HCT116 (cell line): Measurements from ENCODE around the gene MGAT4A. TPM values are rescaled to one million over a fixed set of nuclear protein-coding genes. Genes with fewer than 3 reads are reported as not detected.

Experiments
- ATAC-seq: fragments of 200-7000 bp; cut with Tn5 transposase; 2 replicates; pipeline ENCODE4 v1.9.1; 2020; ENCODE audit warnings: mild to moderate bottlenecking, moderate library complexity
- BruUV-seq: library from RNA; stranded (reverse); fragments of 400-500 nt; replicated peaks from 2 replicates; lab custom pipeline; 2021; lab: Mats Ljungman, UMichigan
- CTCF ChIA-PET: fragments of 300-600 bp; sonication (Branson Sonifier 250); formaldehyde crosslinking; loops from one replicate; lab custom pipeline; 2021; ENCODE audit warnings: antibody characterized with exemption; lab: Charles Lee
- POLR2A ChIA-PET: fragments of 300-600, 350-600 bp; sonication (Branson Sonifier 250); formaldehyde crosslinking; loops from one replicate; lab custom pipeline; 2021; ENCODE audit warnings: antibody characterized with exemption; lab: Charles Lee
- RAD21 ChIA-PET, 2 experiments: fragments of 300-600 bp; sonication (Branson Sonifier 250); formaldehyde crosslinking; loops; one replicate each; lab custom pipeline; 2023; ENCODE audit warnings: low total read pairs in 2 of 2; ENCODE audit not compliant: uncharacterized antibody in 2 of 2, unreplicated experiment in 2 of 2, low non-redundant PET in 1 of 2; lab: Charles Lee
- DNase-seq: peaks from one replicate; pipeline ENCODE4 v3.0.0-alpha.2; 2010; ENCODE audit warnings: low read depth, low spot score
- H2AFZ ChIP-seq: fragments of 200-600 bp; shearing (Covaris generic), sonication (generic); 2 replicates; pipeline ENCODE4 v1.6.1; 2017; ENCODE audit warnings: low read depth, mixed run types, mixed read lengths, antibody characterized with exemption, low read length; ENCODE audit not compliant: poor library complexity, severe bottlenecking
- H3K27ac ChIP-seq: 2 replicates; pipeline ENCODE4 v1.5.1; 2012; ENCODE audit warnings: low read depth, low read length
- H3K27me3 ChIP-seq: fragments of 200-600 bp; sonication (generic); 2 replicates; pipeline ENCODE4 v1.6.1; 2016; ENCODE audit warnings: mixed run types, low read length, mixed read lengths; ENCODE audit not compliant: insufficient read depth
- H3K36me3 ChIP-seq, 2 experiments: fragments of 200-500 bp in 1 of 2; fragments of 200-600 bp in 1 of 2; sonication (Bioruptor generic) in 1 of 2; sonication (generic) in 1 of 2; 2 replicates each; pipeline versions ENCODE4 v1.5.1 to v1.6.1; 2014 to 2016; ENCODE audit warnings: low read length in 2 of 2, inconsistent platforms in 1 of 2, mixed read lengths in 1 of 2, mixed run types in 1 of 2; ENCODE audit not compliant: insufficient read depth in 2 of 2, control insufficient read depth in 1 of 2
- H3K4me1 ChIP-seq, 2 experiments: fragments of 200-600 bp in 1 of 2; sonication (generic) in 1 of 2; 2 replicates each; pipeline versions ENCODE4 v1.5.1 to v1.6.1; 2012 to 2017; ENCODE audit warnings: low read length in 2 of 2, inconsistent platforms in 1 of 2, mild to moderate bottlenecking in 1 of 2, mixed read lengths in 1 of 2, mixed run types in 1 of 2, moderate library complexity in 1 of 2; ENCODE audit not compliant: insufficient read depth in 2 of 2, control insufficient read depth in 1 of 2
- H3K4me2 ChIP-seq: fragments of 200-600 bp; sonication (generic); 2 replicates; pipeline ENCODE4 v1.6.1; 2017; ENCODE audit warnings: mixed run types, low read length, mixed read lengths
- H3K4me3 ChIP-seq, 2 experiments: fragments of 200-600 bp in 1 of 2; sonication (generic) in 1 of 2; replicated peaks in 1 of 2; 2 replicates each; pipeline ENCODE4 v1.5.1; 2011 to 2016; ENCODE audit warnings: low read length in 2 of 2, control low read depth in 1 of 2, low read depth in 1 of 2, mild to moderate bottlenecking in 1 of 2, mixed read lengths in 1 of 2, mixed run types in 1 of 2
- H3K79me2 ChIP-seq: fragments of 200-600 bp; sonication (generic); 2 replicates; pipeline ENCODE4 v1.6.1; 2017; ENCODE audit warnings: mild to moderate bottlenecking, mixed run types, low read length, moderate library complexity, mixed read lengths; ENCODE audit not compliant: insufficient read depth
- H3K9ac ChIP-seq: fragments of 200-600 bp; sonication (generic); 2 replicates; pipeline ENCODE4 v1.6.1; 2016; ENCODE audit warnings: low read length, mixed read lengths
- H3K9me2 ChIP-seq: fragments of 200-600 bp; sonication (generic), shearing (Covaris generic); 2 replicates; pipeline ENCODE4 v1.6.1; 2017; ENCODE audit warnings: mixed run types, mild to moderate bottlenecking, moderate library complexity; ENCODE audit not compliant: insufficient read depth
- H3K9me3 ChIP-seq, 2 experiments: fragments of 200-500 bp in 1 of 2; fragments of 200-600 bp in 1 of 2; sonication (Bioruptor generic) in 1 of 2; sonication (generic) in 1 of 2; 2 replicates each; pipeline ENCODE4 v1.6.1; 2014 to 2017; ENCODE audit warnings: low read length in 2 of 2, mixed read lengths in 2 of 2, inconsistent platforms in 1 of 2, low read depth in 1 of 2, mild to moderate bottlenecking in 1 of 2, mixed run types in 1 of 2, moderate library complexity in 1 of 2; ENCODE audit not compliant: control insufficient read depth in 1 of 2, insufficient read depth in 1 of 2
- H4K20me1 ChIP-seq: fragments of 200-600 bp; sonication (generic), shearing (Covaris generic); 2 replicates; pipeline ENCODE4 v1.6.1; 2017; ENCODE audit warnings: mixed run types, mild to moderate bottlenecking, moderate library complexity; ENCODE audit not compliant: insufficient read depth
- CBX3 ChIP-seq: IDR thresholded peaks from 2 replicates; pipeline ENCODE4 v1.6.1; 2012; ENCODE audit warnings: low read depth
- CEBPB ChIP-seq: IDR thresholded peaks from 2 replicates; pipeline ENCODE4 v1.6.1; 2012; ENCODE audit warnings: low read depth
- EGR1 ChIP-seq: IDR thresholded peaks from 2 replicates; pipeline ENCODE4 v1.6.1; 2012; ENCODE audit warnings: low read depth
- EZH2 ChIP-seq: fragments of 200-600 bp; sonication (generic); IDR thresholded peaks from 2 replicates; pipeline ENCODE4 v1.6.1; 2017; ENCODE audit warnings: antibody characterized with exemption, mixed run types
- EZH2phosphoT487 ChIP-seq: fragments of 200-600 bp; IDR thresholded peaks from 2 replicates; pipeline ENCODE4 v1.6.1; 2018; ENCODE audit warnings: antibody characterized with exemption, borderline replicate concordance
- MAX ChIP-seq: IDR thresholded peaks from 2 replicates; pipeline ENCODE4 v1.6.1; 2012
- POLR2A ChIP-seq: IDR thresholded peaks from 2 replicates; pipeline ENCODE4 v1.7.0; 2011; ENCODE audit warnings: borderline replicate concordance; ENCODE audit not compliant: insufficient read depth, insufficient read length; ENCODE audit errors: extremely low read depth
- RAD21 ChIP-seq: IDR thresholded peaks from 2 replicates; pipeline ENCODE4 v1.6.1; 2012; ENCODE audit warnings: low read depth, mild to moderate bottlenecking
- SP1 ChIP-seq: IDR thresholded peaks from 2 replicates; pipeline ENCODE4 v1.6.1; 2012; ENCODE audit warnings: low read depth
- TCF7L2 ChIP-seq: IDR thresholded peaks from 2 replicates; pipeline ENCODE4 v1.7.0; 2011; ENCODE audit warnings: borderline replicate concordance, inconsistent platforms; ENCODE audit not compliant: insufficient read depth, insufficient read length; ENCODE audit errors: extremely low read depth
- ZNF274 ChIP-seq: fragments of 200-500 bp; sonication (Bioruptor generic); IDR thresholded peaks from 2 replicates; pipeline ENCODE4 v1.6.1; 2014; ENCODE audit warnings: mild to moderate bottlenecking, low read depth, low read length, inconsistent platforms
- intact Hi-C: fragments of 100-400 bp; cut with micrococcal nuclease; formaldehyde crosslinking; loops from 2 replicates; pipeline ENCODE4 v1.10.0; 2022
- total RNA-seq: library from RNA; stranded (reverse); gene quantifications from one replicate; pipeline ENCODE4 v1.2.1, GENCODE V29; 2021; ENCODE audit not compliant: unreplicated experiment
- TF ChIP-seq, protein P1 (sequence below), 3 experiments: fragments of 200-600 bp in 1 of 3; sonication (generic) in 1 of 3; IDR thresholded peaks in 2 of 3; conservative IDR thresholded peaks in 1 of 3; 2 replicates each; pipeline ENCODE4 v1.5.1; 2012 to 2017; ENCODE audit warnings: low read depth in 2 of 3, low read length in 2 of 3, antibody characterized with exemption in 1 of 3, borderline replicate concordance in 1 of 3, control low read depth in 1 of 3, mild to moderate bottlenecking in 1 of 3, mixed read lengths in 1 of 3, mixed run types in 1 of 3, moderate library complexity in 1 of 3; ENCODE audit not compliant: insufficient read depth in 1 of 3
- TF ChIP-seq, protein P2 (sequence below): IDR thresholded peaks from 2 replicates; pipeline ENCODE4 v1.6.1; 2012
- TF ChIP-seq, protein P3 (sequence below): IDR thresholded peaks from 2 replicates; pipeline ENCODE4 v1.6.1; 2011; ENCODE audit warnings: mild to moderate bottlenecking, low read length, moderate library complexity; ENCODE audit not compliant: insufficient replicate concordance; ENCODE audit errors: extremely low read depth

MGAT4A gene
- total RNA-seq, 1 experiment from 2014 or later: 10.2 TPM

GRCh38 chr2:98773169-98773568 lies 42.2 kb upstream of the MGAT4A start:
- BruUV-seq: no TSS peak
- RAD21 ChIA-PET: no interaction called here
- CTCF ChIA-PET: no interaction called here
- Histone ChIP-seq H3K9me2 (no peaks in the 10 kb centered on the region), H3K4me3 (no peak overlapping the region), H3K4me2 (no peak overlapping the region), H3K27me3 (no peaks in the 10 kb centered on the region), H3K27ac (no peak overlapping the region), H3K36me3 (no peaks in the 10 kb centered on the region), H4K20me1 (no peaks in the 10 kb centered on the region), H3K4me1 (no peaks in the 10 kb centered on the region), H3K9ac (no peak overlapping the region), H3K9me3 (no peaks in the 10 kb centered on the region), H3K79me2 (no peaks in the 10 kb centered on the region), H2AFZ (no peak overlapping the region)
- POLR2A ChIA-PET: no interaction called here
- TF ChIP-seq EZH2 (no peak), SP1 (no peak), RAD21 (no peak), CBX3 (no peak), CEBPB (no peak), EZH2phosphoT487 (no peak), TCF7L2 (no peak), ZNF274 (no peak)
- TF ChIP-seq, protein P1, sequence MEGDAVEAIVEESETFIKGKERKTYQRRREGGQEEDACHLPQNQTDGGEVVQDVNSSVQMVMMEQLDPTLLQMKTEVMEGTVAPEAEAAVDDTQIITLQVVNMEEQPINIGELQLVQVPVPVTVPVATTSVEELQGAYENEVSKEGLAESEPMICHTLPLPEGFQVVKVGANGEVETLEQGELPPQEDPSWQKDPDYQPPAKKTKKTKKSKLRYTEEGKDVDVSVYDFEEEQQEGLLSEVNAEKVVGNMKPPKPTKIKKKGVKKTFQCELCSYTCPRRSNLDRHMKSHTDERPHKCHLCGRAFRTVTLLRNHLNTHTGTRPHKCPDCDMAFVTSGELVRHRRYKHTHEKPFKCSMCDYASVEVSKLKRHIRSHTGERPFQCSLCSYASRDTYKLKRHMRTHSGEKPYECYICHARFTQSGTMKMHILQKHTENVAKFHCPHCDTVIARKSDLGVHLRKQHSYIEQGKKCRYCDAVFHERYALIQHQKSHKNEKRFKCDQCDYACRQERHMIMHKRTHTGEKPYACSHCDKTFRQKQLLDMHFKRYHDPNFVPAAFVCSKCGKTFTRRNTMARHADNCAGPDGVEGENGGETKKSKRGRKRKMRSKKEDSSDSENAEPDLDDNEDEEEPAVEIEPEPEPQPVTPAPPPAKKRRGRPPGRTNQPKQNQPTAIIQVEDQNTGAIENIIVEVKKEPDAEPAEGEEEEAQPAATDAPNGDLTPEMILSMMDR (IDR thresholded peaks at IDR 0.05 in 2 of 3, conservative IDR thresholded peaks at IDR 0.05 in 1 of 3; ENCODE audit: borderline replicate concordance in 1 of 3, insufficient read depth in 1 of 3, low read depth in 2 of 3, low read length in 2 of 3): no peak
- no peak for ATAC-seq
- no peak for DNase-seq
- intact Hi-C loops: no loop called here

- no peaks in the 10 kb centered on the region for H3K27me3 ChIP-seq
- ChIA-PET CTCF (no interaction called here), POLR2A (no interaction called here), RAD21 (no interaction called here)
- no peak overlapping the region for H3K9ac ChIP-seq
- H3K4me2 ChIP-seq: no peak overlapping the region
- H3K4me1 ChIP-seq: no peaks in the 10 kb centered on the region
- H3K36me3 ChIP-seq: no peaks in the 10 kb centered on the region
- DNase-seq (no peak), ATAC-seq (no peak)
- no peaks in the 10 kb centered on the region for H4K20me1 ChIP-seq
- intact Hi-C loops: no loop called here
- H3K4me3 ChIP-seq: no peak overlapping the region
- no peaks in the 10 kb centered on the region for H3K79me2 ChIP-seq
- H2AFZ ChIP-seq: no peak overlapping the region
- no peaks in the 10 kb centered on the region for H3K9me2 ChIP-seq
- no TSS peak for BruUV-seq
- H3K27ac ChIP-seq: no peak overlapping the region
- H3K9me3 ChIP-seq: no peaks in the 10 kb centered on the region
- TF ChIP-seq, protein P1 (IDR thresholded peaks at IDR 0.05 in 2 of 3, conservative IDR thresholded peaks at IDR 0.05 in 1 of 3; ENCODE audit: borderline replicate concordance in 1 of 3, insufficient read depth in 1 of 3, low read depth in 2 of 3, low read length in 2 of 3): no peak
- TF ChIP-seq, protein P2, sequence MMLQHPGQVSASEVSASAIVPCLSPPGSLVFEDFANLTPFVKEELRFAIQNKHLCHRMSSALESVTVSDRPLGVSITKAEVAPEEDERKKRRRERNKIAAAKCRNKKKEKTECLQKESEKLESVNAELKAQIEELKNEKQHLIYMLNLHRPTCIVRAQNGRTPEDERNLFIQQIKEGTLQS: no peak
- no peak for TF ChIP-seq MAX
- TF ChIP-seq EGR1: no peak
- TF ChIP-seq, protein P3, sequence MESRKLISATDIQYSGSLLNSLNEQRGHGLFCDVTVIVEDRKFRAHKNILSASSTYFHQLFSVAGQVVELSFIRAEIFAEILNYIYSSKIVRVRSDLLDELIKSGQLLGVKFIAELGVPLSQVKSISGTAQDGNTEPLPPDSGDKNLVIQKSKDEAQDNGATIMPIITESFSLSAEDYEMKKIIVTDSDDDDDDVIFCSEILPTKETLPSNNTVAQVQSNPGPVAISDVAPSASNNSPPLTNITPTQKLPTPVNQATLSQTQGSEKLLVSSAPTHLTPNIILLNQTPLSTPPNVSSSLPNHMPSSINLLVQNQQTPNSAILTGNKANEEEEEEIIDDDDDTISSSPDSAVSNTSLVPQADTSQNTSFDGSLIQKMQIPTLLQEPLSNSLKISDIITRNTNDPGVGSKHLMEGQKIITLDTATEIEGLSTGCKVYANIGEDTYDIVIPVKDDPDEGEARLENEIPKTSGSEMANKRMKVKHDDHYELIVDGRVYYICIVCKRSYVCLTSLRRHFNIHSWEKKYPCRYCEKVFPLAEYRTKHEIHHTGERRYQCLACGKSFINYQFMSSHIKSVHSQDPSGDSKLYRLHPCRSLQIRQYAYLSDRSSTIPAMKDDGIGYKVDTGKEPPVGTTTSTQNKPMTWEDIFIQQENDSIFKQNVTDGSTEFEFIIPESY: no peak
- no peak for TF ChIP-seq POLR2A
- no peak for TF ChIP-seq ZNF274
- TF ChIP-seq EZH2: no peak
- TF ChIP-seq SP1: no peak
These were observed 41.6 kb upstream of the MGAT4A start for GRCh38 chr2:98772536-98772935.
